HepG2 (cell line): ENCODE results near the gene CPNE4. TPM values are rescaled to one million over a fixed set of nuclear protein-coding genes. Genes with fewer than 3 reads are reported as not detected.

ENCODE experiments used
- AGO1 ChIP-seq: fragments of 200-400 bp; formaldehyde crosslinking; IDR thresholded peaks from 2 replicates; pipeline ENCODE4 v1.6.1; 2017; ENCODE audit warnings: mild to moderate bottlenecking, low read depth, low read length, moderate library complexity; ENCODE audit not compliant: poor library complexity, severe bottlenecking
- HDAC2 ChIP-seq: sonication (generic); formaldehyde crosslinking; IDR thresholded peaks from 2 replicates; pipeline ENCODE4 v1.4.0; 2020; ENCODE audit warnings: missing genetic modification reagents
- HMG20B ChIP-seq: conservative IDR thresholded peaks from 2 replicates; pipeline ENCODE4 v1.6.1; 2016; ENCODE audit warnings: missing genetic modification reagents, missing compliant biosample characterization
- KDM3A ChIP-seq: IDR thresholded peaks from 2 replicates; pipeline ENCODE4 v1.6.1; 2018; ENCODE audit warnings: low read depth, missing compliant biosample characterization
- KLF11 ChIP-seq: IDR thresholded peaks from 2 replicates; pipeline ENCODE4 v1.6.1; 2016; ENCODE audit warnings: missing compliant biosample characterization
- KMT2B ChIP-seq: IDR thresholded peaks from 2 replicates; pipeline ENCODE4 v1.6.1; 2016; ENCODE audit warnings: missing genetic modification reagents, missing compliant biosample characterization
- MAX ChIP-seq: IDR thresholded peaks from 2 replicates; pipeline ENCODE4 v1.6.1; 2012; ENCODE audit warnings: inconsistent platforms
- NFE2L1 ChIP-seq: sonication (generic); formaldehyde crosslinking; IDR thresholded peaks from 2 replicates; pipeline ENCODE4 v1.4.0; 2020; ENCODE audit warnings: missing genetic modification reagents, mild to moderate bottlenecking, borderline replicate concordance
- RFXAP ChIP-seq: sonication (generic); formaldehyde crosslinking; IDR thresholded peaks from 2 replicates; pipeline ENCODE4 v1.4.0; 2020; ENCODE audit warnings: missing genetic modification reagents, borderline replicate concordance
- SOX6 ChIP-seq, 2 experiments: fragments of 450-650 bp in 1 of 2; sonication (generic) in 1 of 2; formaldehyde crosslinking in 1 of 2; IDR thresholded peaks; 2 replicates each; pipeline versions ENCODE4 v1.4.0 to v1.6.1; 2017 to 2020; ENCODE audit warnings: antibody characterized with exemption in 1 of 2, mild to moderate bottlenecking in 1 of 2, missing genetic modification reagents in 1 of 2
- SRSF1 ChIP-seq: fragments of 200-400 bp; formaldehyde crosslinking; optimal IDR thresholded peaks from 2 replicates; pipeline ENCODE3; 2017; ENCODE audit warnings: mild to moderate bottlenecking, low read depth, low read length, moderate library complexity
- TEF ChIP-seq: sonication (generic); formaldehyde crosslinking; IDR thresholded peaks from 2 replicates; pipeline ENCODE4 v1.5.0; 2020; ENCODE audit warnings: missing genetic modification reagents
- YEATS2 ChIP-seq: sonication (generic); formaldehyde crosslinking; IDR thresholded peaks from 2 replicates; pipeline ENCODE4 v1.4.0; 2020; ENCODE audit warnings: missing genetic modification reagents, borderline replicate concordance
- ZBTB40 ChIP-seq, 2 experiments: fragments of 450-650 bp in 1 of 2; sonication (generic) in 1 of 2; formaldehyde crosslinking in 1 of 2; IDR thresholded peaks; 2 replicates each; pipeline versions ENCODE4 v1.6.1 to v1.8.0; 2016 to 2022; ENCODE audit warnings: antibody characterized with exemption in 1 of 2, mild to moderate bottlenecking in 1 of 2, missing genetic modification reagents in 1 of 2
- ZNF225 ChIP-seq: sonication (generic); formaldehyde crosslinking; IDR thresholded peaks from 2 replicates; pipeline ENCODE4 v1.4.0; 2020; ENCODE audit warnings: mild to moderate bottlenecking, missing genetic modification reagents
- ZNF557 ChIP-seq: sonication (generic); formaldehyde crosslinking; IDR thresholded peaks from 2 replicates; pipeline ENCODE4 v1.4.0; 2020; ENCODE audit warnings: missing genetic modification reagents
- ZNF879 ChIP-seq: sonication (generic); formaldehyde crosslinking; IDR thresholded peaks from 2 replicates; pipeline ENCODE4 v1.8.1; 2023; ENCODE audit warnings: missing genetic modification reagents
- ZZZ3 ChIP-seq: sonication (generic); formaldehyde crosslinking; IDR thresholded peaks from 2 replicates; pipeline ENCODE4 v1.4.0; 2020; ENCODE audit warnings: missing genetic modification reagents, mild to moderate bottlenecking, borderline replicate concordance
- polyA plus RNA-seq, 8 experiments: library from polyadenylated mRNA; depleted of rRNA in 3 of 8; stranded (reverse) in 7 of 8; unstranded in 1 of 8; fragments of >200 nt; fragmentation: Illumina TruSeq in 4 of 8; extraction: Trizol in 4 of 8; gene quantifications; 2 replicates each; pipeline versions ENCODE4 v1.2.1 to v1.2.3, GENCODE V29; 2011 to 2016; ENCODE audit warnings: low read depth in 4 of 8, missing spikeins in 1 of 8, mixed read lengths in 1 of 8; ENCODE audit not compliant: insufficient read depth in 1 of 8
- total RNA-seq, 5 experiments: library from RNA; depleted of rRNA; stranded (reverse); fragments of >200 nt; fragmentation: Illumina TruSeq; extraction: Trizol; gene quantifications; 2 replicates each; pipeline ENCODE4 v1.2.3, GENCODE V29; 2016; ENCODE audit warnings: low read depth in 1 of 5

The CPNE4 gene
- total and polyA plus RNA-seq, 2 of the 13 experiments (the other 11 are each of a cell fraction or from before 2014, with no cell fraction given), result not detected

- no peak for TF ChIP-seq SRSF1
- TF ChIP-seq YEATS2 (CRISPR knock-in tag), result peak; percentile 32; the same call in 1 of the 2 replicates
- TF ChIP-seq MAX, result no peak
- TF ChIP-seq ZZZ3 (CRISPR knock-in tag), result no peak
- peak; percentile 55; the same call in 1 of the 2 replicates for TF ChIP-seq ZNF879 (CRISPR knock-in tag)
- peak; percentile 75; the same call in 1 of the 2 replicates for TF ChIP-seq HMG20B
- TF ChIP-seq TEF (CRISPR knock-in tag), result peak; percentile 69; the same call in 1 of the 2 replicates
- TF ChIP-seq SOX6 (IDR thresholded peaks at IDR 0.05), result no peak
- TF ChIP-seq SOX6 (CRISPR knock-in tag; IDR thresholded peaks at IDR 0.05), result no peak
- TF ChIP-seq ZNF557 (CRISPR knock-in tag), result peak; percentile 92; the same call in 1 of the 2 replicates
- peak; percentile 79 for TF ChIP-seq HDAC2
- no peak for TF ChIP-seq ZNF225
- no peak for TF ChIP-seq ZBTB40 (IDR thresholded peaks at IDR 0.05)
- peak; percentile 49; the same call in 1 of the 2 replicates for TF ChIP-seq ZBTB40 (CRISPR knock-in tag; IDR thresholded peaks at IDR 0.05)
- no peak for TF ChIP-seq AGO1
- peak; percentile 90; the same call in 1 of the 2 replicates for TF ChIP-seq KLF11 (CRISPR knock-in tag)
- TF ChIP-seq KDM3A (CRISPR knock-in tag), result no peak
- no peak for TF ChIP-seq NFE2L1 (CRISPR knock-in tag)
- 0 out of 2 replicates have a peak, but pooled peaks have one; percentile 50 for TF ChIP-seq KMT2B (CRISPR knock-in tag)
- TF ChIP-seq RFXAP (CRISPR knock-in tag), result peak; percentile 65; the same call in 1 of the 2 replicates
Measured at GRCh38 chr3:132034486-132035464, at the start of gene CPNE4 (continued).
